ENCODE measurements around the gene FCGR2B.
A peak's percentile ranks its signal among the peaks of the same experiment; 100 is the strongest.
"Not testable (repeated sequence)": the region's sequence is repeated elsewhere in the genome, so short reads cannot be mapped to it uniquely, and the experiment has no call there.

FCGR2B gene

DNA sequence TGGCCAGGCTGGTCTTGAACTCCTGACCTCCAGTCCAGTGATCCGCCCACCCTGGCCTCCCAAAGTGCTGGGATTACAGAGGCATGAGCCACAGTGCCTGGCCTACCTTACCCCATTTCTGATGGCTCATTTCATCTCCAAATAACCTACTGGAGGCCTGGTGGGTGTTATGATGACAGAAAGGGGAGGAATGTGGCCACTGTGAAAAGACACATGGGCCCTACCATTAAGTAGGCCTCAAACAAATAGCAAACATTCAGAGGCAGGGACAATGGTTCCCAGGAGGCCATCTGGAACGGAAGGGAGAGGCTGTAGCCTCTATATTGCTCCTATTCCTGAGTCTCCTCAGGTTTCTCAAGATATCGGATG, 43.2 kb downstream of the FCGR2B start:
- no peak for DNase-seq (ENCODE audit: low spot score)

DNA sequence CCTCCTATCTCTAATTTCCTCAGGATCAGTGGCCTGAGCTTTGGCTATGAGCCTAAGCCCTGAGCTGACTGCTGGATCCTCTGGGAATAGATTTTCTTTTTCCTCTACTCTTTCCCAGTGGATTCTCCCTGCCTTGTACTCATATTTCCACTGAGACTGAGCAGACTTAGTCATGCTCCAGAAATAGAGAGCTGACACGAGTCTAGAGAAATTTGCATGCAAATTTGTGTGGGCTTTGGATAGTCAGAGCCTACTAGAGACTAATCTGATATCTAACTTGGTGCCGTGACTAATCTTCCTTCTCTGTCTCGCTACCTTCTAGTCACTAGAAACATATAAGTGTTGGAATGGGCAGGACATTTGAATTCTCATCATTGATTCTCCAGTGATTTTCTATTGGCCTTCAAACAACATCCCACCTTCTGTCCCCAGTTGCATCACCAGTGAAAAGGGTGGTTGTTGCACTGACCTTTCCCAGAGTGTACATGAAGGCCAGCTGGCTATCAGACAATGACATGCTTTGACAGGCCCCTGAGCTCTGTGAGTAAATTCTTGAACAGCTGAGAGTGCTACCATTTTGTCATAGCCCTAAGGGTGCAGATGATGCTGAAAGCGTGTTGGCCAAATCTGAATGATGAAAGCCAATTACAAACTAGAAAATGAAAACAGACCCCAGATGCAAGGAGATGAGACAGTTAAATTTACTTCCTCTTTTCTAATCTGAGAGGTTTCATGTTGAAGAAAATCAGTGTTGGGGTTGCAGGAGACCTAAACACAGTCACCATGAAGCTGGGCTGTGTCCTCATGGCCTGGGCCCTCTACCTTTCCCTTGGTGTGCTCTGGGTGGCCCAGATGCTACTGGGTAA, 43.8 kb downstream of the FCGR2B start, which contains the start of gene FCRLA:
Gene FCRLA, plus strand, starts transcription at position 748 of the 866 bp plus-strand sequence. Its CDS starts 36 bp downstream, at position 784.
- peak; percentile 13 for DNase-seq (ENCODE audit: low spot score)

DNA sequence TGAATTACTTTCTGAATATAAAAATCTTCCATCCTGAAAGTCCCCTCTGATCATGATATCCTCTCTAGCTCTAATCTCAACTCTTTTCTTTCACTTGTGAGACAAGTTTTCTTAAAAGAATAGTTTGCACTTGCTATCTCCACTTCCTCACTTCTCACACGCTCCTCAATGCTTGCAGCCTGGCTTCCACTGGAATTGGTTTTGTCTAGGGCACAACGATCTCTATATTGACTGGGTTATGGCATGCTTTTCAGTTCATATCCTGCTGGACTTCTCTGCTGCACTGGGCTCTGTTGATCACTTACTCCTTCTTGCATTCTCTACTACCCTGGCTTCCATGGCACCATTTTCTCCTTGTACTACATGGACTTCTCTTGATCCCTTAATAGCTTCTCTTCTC, 44.6 kb downstream of the FCGR2B start:
- no peak for DNase-seq (ENCODE audit: low spot score)

DNA sequence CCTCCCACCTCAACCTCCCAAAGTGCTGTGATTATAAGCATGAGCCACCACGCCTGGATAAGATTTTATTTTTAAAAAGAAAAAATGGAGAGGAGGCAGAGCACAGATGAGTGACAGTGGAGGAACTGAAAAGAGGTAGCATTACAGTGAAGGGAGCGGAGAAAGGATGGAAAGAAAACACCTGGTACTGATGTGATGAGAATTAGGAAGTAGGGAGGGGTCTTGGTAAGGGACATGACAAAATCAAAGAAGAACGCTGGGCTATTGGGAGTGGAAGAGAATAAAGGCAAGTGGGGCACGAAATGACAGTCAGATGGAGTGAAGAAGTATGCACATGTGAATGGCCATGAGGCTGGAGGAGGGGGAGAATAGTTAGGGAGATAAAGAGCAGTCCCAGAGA, 46.4 kb downstream of the FCGR2B start:
- no peak for DNase-seq (ENCODE audit: low spot score)

DNA sequence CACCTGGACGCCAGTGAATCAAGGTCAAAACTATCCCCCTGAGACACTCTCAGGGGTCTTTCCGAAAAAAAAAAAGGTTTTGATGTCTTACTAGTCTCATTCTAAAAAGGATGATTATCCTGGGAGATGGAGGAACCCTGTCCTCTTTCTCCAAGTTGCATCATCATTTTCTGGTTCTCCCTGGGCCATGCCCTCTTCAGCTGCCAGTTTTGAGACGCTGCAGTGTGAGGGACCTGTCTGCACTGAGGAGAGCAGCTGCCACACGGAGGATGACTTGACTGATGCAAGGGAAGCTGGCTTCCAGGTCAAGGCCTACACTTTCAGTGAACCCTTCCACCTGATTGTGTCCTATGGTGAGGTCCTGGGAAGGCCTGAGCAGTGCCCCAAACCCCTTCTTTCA, 47.6 kb downstream of the FCGR2B start:
- DNase-seq (ENCODE audit: low spot score), result no peak

DNA sequence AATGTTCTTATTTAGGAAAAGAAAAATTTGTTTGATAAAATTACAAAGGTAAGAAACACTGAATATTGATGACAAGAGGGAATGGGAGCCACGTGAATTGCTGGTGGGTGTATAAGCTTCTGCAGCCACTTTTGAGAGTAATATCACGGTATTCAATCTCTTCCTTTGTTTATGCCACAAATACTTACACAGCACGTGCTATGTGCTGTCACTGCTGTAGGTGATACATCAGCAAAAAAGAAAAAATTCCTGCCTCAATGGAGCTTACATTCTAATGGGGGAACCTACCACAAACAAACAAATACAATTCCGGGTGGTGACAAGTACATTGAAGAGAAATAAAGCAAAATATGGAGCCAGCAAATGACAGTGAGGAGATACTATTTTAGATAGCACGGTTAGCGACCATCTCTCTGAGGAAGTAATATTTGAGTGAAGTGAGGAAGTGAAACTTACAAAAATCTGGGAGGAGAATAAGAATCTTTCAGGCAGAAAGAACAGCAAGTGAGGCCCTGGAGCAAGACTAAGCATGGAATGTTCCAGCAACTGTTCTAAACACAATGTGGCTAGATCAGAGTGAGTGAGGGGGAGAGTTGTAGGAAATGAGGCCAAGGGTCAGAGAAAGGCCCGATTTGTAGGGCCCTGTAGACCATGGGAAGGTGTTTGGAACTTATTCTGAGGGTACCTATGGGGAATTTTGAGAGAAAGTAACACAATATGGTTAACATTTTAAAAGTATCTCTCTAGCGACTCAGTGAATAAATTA, 55.8 kb downstream of the FCGR2B start:
- peak; percentile 16 for DNase-seq (ENCODE audit: low spot score)

DNA sequence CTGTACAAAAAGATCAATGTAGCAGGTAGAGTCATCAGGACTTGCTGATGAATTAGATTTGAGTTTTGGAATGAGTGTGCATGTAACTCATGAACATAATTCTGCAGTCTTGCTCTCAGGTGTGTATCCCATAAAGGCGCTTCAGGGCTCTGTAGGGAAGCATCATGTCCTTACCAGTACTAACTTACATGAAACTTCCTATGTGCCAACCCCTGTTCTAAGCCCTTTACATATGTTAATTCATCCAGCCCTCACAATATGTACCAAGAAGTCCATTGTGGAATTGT, 56.3 kb downstream of the FCGR2B start:
- DNase-seq (ENCODE audit: low spot score), result no peak

DNA sequence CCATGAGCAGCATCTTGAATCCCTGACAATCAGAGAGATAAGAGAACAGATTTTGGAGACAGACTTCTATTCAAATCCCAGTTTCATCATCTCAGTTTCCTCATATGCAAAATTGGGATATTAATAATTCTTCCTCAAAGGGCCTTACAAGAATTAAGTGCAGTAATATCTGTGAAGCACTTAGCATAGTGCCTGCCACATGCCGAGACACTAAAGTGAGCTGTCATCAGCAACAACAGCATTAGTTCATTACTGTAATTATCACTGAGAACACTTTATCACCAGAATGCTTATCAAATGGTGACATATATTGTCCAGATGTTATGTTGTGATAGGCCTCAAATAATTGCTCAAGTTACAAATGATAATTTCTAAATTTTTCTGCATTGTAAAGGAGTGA, 57.5 kb downstream of the FCGR2B start:
- no peak for DNase-seq (ENCODE audit: low spot score)

DNA sequence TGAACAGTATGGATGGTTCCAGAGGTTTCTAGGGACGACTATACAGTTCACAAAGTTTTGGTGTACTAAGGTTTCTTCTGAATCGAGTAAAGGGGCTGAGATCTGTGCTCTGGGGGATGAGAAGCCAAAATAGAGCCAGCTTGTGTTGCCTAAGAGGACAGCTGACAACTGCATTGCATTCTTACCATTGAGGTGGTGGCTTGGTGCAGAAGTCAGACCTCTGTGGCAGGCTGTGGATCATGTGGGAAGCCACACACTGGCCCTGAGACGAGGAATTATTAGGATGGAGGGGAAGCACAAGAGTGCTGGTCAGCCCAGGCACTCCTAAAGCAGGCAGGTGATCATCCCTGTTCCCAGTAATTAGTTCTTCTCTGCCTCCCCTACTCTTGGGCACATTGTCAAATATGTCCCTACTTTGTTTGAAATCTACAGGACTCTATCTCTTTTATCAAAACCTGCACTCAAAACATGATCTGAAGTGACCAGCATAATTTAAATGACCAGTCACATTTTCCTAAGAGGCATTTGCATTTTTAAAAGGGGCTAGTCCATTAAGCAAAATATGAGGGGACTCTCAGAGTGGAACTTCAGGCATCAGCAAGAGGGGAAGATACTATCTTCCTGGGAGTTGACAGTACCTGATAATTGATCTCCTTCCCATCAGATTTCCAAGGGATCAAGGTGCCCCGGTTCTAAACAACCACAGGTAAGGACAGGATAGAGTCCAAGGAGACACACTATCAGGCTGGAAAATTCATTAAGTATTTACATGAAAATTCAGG, 58.2 kb downstream of the FCGR2B start, which contains the start of gene FCRLB:
Gene FCRLB, plus strand, starts transcription at position 589 of the 782 bp plus-strand sequence. CDS start 1,129 bp downstream, outside the sequence.
- DNase-seq (ENCODE audit: low spot score), result no peak

DNA sequence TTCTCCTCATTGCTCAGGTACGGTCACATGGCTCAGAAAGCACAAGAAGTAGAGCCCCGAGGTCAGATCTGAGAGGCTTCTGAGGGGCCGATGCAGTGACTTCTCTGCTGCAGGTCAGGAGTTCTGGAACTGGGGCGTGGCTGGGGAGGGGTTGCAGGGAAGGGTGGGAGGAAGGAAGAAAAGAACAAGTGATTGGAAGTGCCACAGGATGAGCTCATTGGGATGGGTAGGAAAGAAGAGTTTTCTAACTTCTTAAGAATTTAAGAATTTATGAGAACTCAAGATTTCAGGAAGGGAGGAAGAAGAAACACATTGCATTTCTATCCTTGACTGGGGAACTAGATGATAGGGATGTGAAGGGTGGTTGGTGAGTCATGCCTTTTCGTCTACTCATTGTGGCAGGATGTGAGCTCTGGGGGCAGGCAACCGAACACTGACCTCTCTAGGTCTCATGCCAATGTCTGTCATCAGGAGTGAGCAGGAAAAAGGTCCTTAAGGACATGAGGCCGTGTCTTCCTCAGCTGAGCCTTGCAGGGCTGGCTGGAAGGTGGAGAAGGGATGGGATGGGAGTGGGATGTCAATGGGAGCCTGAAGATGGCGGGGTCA, 58.9 kb downstream of the FCGR2B start:
- DNase-seq (ENCODE audit: low spot score), result no peak

DNA sequence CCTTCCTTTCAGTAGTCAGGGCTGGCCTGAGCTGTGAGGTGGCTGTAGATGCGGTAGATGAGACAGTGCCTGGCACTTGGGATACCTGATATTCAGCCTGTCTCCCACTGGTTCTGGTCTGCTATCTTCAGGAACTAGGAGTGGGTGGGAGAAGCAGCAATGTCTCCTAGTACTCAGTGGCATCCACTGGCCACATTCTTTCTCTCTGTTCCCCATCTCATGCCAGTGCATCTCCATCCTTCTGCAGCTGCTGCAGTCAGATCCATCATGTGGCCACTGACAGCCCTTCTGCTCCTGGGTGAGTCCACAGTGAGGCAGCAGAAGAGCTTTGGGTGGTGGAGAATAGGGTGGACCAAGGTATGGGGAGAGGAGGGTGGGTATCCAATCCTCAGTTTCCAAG, 59.5 kb downstream of the FCGR2B start:
- no peak for DNase-seq (ENCODE audit: low spot score)

DNA sequence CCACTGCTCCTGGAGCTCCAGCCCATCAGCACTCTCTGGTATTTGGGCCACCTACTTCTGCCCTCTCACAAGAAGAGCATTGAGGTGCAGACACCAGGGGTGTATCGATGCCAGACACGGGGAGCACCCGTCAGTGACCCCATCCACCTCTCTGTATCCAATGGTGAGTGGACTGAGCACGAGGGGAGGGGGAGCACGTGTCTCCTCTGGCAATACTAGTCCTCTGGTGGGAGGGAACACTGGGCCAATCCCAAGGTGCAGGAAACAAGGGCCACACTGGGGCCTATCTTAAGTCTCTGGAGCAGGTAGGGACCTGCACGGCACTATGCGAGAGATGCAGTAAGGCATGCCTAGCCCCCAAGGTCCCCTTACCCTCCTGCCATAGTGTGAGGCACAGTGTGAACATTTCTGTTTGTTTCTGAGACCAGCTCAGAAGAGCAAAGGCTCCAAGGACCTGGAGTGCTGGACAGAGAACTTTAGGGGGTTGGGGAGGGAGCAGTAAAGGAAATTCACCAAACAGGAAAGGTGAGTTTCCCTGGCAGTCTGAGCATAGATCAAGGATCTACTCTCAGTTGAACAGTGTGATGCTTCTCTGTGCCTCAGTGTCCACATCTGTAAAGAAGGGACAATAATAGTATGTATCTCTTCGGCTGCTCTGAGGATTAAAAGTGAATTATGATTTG, 60.7 kb downstream of the FCGR2B start:
- no peak for DNase-seq (ENCODE audit: low spot score)

DNA sequence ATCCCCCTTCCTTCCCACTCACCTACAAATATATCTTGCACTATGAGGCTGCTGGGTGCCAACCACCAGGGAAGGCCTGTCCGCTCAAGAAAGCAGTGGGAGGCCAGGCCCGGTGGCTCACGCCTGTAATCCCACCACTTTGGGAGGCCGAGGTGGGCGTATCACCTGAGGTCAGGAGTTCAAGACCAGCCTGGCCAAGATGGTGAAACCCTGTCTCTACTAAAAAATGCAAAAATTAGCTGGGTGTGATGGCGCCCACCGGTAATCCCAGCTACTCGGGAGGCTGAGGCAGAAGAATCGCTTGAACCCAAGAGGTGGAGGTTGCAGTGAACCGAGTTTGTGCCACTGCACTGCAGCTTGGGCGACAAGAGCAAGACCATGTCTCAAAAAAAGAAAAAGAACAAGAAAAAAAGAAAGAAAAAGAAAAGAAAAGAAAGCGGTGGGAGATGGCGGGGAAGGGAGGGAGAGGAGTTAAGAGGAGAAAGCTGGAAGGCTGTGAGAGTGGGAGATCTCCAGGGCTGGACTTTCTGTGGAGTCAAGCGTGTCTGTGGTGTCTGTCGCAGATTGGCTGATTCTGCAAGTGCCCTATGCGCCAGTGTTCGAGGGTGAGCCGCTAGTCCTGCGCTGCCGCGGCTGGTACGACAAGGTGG, 62.4 kb downstream of the FCGR2B start:
- not testable (repeated sequence) for DNase-seq (ENCODE audit: low spot score)

DNA sequence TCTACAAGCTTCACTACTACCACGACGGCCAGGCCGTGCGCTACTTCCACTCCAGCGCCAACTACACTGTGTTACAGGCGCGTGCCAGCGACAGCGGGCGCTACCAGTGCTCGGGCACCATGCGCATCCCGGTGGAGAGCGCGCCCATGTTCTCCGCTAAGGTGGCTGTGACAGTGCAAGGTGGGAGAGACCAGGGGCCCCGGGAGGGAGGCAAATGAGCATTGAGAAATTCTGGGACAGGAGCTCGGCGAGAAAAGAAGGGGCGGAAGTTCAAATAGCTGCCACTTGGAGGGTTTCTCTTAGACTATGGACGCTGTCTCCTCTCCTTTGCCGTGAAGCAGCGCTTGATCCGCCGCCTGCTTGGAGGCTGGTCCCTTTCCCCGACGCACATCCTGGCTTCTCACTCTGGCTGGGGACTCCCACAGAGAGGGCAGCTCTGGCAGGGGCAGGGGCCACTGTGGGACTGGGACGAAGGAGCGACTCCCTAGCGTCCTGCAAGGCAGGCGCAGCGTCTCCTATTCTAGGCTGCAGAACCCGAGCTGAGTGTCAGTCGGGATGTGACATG, 63.0 kb downstream of the FCGR2B start:
- peak; percentile 10 for DNase-seq (ENCODE audit: low spot score)

DNA sequence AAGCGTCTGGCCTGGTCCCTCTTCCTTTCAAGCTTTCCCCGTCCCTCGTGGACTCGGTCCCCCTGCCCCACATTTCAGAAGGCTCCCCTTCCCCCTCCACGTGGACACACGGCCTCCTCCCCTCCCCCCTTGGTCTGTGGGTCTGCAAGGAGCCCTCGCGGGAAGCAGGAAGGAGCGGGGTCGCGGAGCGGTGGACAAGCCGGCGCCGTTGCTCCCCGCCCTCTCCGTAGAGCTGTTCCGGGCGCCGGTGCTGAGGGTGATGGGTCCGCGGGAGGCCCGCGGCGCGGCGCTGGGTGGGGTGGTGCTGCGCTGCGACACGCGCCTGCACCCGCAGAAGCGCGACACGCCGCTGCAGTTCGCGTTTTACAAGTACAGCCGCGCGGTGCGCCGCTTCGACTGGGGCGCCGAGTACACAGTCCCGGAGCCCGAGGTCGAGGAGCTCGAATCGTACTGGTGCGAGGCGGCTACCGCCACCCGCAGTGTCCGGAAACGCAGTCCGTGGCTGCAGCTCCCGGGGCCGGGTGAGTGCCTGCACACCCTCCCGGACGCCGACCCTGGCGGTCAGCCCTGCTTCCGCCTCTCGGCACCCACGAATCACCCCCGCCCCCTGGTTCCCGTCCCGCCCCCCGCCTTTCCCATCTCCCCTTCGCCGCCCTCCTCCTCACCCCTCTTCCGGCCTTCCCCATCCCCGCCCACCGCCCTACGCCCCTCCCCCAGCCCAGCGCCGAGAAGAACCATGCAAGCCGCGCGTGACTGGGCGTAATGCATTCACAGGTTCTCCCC, 63.7 kb downstream of the FCGR2B start:
- peak; percentile 40 for DNase-seq (ENCODE audit: low spot score)

DNA sequence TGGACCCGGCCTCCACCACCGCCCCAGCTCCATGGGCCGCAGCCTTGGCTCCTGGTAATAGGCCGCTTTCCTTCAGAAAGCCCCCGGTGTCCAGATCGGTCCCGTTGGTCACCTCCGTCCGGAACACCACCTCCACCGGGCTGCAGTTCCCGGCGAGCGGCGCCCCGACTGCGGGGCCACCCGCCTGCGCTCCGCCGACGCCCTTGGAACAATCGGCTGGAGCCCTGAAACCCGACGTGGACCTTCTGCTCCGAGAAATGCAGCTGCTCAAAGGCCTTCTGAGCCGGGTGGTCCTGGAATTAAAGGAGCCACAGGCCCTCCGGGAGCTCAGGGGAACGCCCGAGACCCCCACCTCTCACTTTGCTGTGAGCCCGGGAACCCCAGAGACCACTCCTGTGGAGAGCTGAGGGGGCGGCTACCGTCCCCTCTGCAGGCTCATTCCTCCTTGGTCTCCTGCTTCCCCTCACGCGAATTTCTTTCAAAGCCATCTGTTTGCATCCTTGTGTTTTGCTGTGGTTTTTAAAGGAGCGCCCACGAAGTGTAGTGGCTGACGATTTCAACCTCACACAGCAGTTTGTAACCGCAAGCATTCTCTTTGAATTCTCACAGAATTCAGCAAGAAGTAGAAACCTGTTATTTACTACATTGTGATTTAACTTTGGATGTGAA, 64.4 kb downstream of the FCGR2B start:
- no peak for DNase-seq (ENCODE audit: low spot score)
